ENCODE measurements around the gene GPRIN1. TPM values are rescaled to one million over a fixed set of nuclear protein-coding genes. Genes with fewer than 3 reads are reported as not detected.

Gene GPRIN1
- total RNA-seq, 4 donors from 2014 or later = 0.24 to 0.75 (median 0.30) TPM

GRCh38 chr5:176610435-176610773 is 448 bp upstream of the GPRIN1 start:
- Histone ChIP-seq H3K36me3 (no peaks in the 10 kb centered on the region), H3K9me3 (no peaks in the 10 kb centered on the region), H3K4me3 (replicated peaks in 1 of 3) (no peak overlapping the region), H3K4me1 (peaks cover 0 to 18% of the 10 kb centered on the region in 2 donors), H3K27ac (no peak overlapping the region), H3K27me3 (peaks cover 6% of the 10 kb centered on the region)
- DNase-seq = no peak
- 2 to 6% methylated on average over 11 to 13 of the region's 31 CpGs for WGBS, 2 donors
- intact Hi-C loops (cut with DNase I) = no loop called here
- TF ChIP-seq, protein P1, sequence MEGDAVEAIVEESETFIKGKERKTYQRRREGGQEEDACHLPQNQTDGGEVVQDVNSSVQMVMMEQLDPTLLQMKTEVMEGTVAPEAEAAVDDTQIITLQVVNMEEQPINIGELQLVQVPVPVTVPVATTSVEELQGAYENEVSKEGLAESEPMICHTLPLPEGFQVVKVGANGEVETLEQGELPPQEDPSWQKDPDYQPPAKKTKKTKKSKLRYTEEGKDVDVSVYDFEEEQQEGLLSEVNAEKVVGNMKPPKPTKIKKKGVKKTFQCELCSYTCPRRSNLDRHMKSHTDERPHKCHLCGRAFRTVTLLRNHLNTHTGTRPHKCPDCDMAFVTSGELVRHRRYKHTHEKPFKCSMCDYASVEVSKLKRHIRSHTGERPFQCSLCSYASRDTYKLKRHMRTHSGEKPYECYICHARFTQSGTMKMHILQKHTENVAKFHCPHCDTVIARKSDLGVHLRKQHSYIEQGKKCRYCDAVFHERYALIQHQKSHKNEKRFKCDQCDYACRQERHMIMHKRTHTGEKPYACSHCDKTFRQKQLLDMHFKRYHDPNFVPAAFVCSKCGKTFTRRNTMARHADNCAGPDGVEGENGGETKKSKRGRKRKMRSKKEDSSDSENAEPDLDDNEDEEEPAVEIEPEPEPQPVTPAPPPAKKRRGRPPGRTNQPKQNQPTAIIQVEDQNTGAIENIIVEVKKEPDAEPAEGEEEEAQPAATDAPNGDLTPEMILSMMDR (IDR thresholded peaks at IDR 0.05) = no peak
- no peak for TF ChIP-seq POLR2A (IDR thresholded peaks at IDR 0.05)

GRCh38 chr5:176608937-176609723 is 826 bp downstream of the GPRIN1 start:
- WGBS, 2 donors = 34 to 36% methylated on average over 23 to 34 of the region's 46 CpGs
- Histone ChIP-seq H3K4me1 (peaks cover 0 to 15% of the 10 kb centered on the region in 2 donors), H3K27me3 (peaks cover 6% of the 10 kb centered on the region), H3K9me3 (no peaks in the 10 kb centered on the region), H3K36me3 (no peaks in the 10 kb centered on the region), H3K27ac (no peak overlapping the region), H3K4me3 (replicated peaks in 1 of 3) (peak overlapping the region in 1 of 3 donors; percentile 13)
- intact Hi-C loops (cut with DNase I) = no loop called here
- no peak for DNase-seq
- TF ChIP-seq POLR2A (IDR thresholded peaks at IDR 0.05) = no peak
- TF ChIP-seq, protein P1 (IDR thresholded peaks at IDR 0.05) = no peak

DNA sequence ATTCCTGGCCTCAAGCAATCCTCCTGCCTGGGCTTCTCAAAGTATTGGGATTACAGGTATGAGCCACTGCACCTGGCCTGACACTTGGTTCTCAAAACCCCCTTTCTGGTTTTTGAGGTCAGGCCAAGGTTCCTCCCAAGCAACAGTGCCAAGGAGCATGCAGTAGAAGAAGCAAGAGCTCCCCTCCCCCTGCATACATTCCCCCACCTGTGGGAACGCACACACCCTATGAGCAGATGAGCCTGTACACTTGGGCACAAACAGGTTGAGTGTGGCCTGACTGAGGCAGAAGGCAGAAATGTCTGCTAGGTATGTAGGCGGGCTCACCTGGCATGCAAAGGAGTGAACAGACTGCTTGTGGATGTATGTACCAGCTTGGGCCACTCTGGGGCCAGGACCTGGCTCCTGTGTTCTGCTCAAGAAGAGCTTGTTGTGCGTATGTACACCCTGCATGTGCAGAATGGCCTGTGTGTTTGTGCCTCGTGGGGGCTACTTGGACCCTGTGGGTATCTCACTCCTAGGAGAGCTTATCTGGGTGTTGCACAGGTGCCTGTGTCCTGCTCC is 1.7 kb downstream of the GPRIN1 start:
- Histone ChIP-seq H3K4me1 (peaks cover 0 to 10% of the 10 kb centered on the region in 2 donors), H3K27me3 (peaks cover 6% of the 10 kb centered on the region), H3K4me3 (replicated peaks in 1 of 3) (no peak overlapping the region), H3K27ac (no peak overlapping the region), H3K36me3 (no peaks in the 10 kb centered on the region), H3K9me3 (no peaks in the 10 kb centered on the region)
- intact Hi-C loops (cut with DNase I) = no loop called here
- WGBS, 2 donors = 96 to 100% methylated on average over 1 to 4 of the region's 4 CpGs
- no peak for DNase-seq
- TF ChIP-seq, protein P1 (IDR thresholded peaks at IDR 0.05) = no peak
- TF ChIP-seq POLR2A (IDR thresholded peaks at IDR 0.05) = no peak

DNA sequence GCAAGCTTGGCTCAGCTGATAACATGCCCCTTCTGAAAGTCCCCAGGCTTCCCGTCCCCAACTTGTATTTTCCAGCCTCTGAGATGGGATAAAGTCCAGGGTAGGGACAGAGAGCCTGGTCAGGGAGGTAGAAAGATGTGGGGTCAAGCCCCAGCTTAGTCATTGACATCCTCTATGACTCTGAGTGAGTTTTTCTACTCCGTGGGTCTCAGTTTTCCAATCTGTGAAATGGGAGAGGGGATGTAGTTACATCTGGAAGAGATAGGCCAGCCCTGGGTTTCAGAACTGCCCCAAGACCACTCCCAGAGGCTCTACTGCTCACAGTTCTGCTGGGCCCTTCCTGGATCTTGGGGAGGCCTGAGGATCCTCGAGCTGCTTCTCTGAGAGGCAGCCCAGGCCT is 3.1 kb downstream of the GPRIN1 start:
- Histone ChIP-seq H3K4me1 (peaks cover 0 to 10% of the 10 kb centered on the region in 2 donors), H3K9me3 (no peaks in the 10 kb centered on the region), H3K27ac (no peak overlapping the region), H3K27me3 (peaks cover 6% of the 10 kb centered on the region), H3K36me3 (no peaks in the 10 kb centered on the region), H3K4me3 (replicated peaks in 1 of 3) (no peak overlapping the region)
- WGBS, 2 donors = 88 to 95% methylated on average over 3 of the region's 3 CpGs
- intact Hi-C loops (cut with DNase I) = no loop called here
- DNase-seq = no peak
- TF ChIP-seq, protein P1 (IDR thresholded peaks at IDR 0.05) = no peak
- TF ChIP-seq POLR2A (IDR thresholded peaks at IDR 0.05) = no peak

DNA sequence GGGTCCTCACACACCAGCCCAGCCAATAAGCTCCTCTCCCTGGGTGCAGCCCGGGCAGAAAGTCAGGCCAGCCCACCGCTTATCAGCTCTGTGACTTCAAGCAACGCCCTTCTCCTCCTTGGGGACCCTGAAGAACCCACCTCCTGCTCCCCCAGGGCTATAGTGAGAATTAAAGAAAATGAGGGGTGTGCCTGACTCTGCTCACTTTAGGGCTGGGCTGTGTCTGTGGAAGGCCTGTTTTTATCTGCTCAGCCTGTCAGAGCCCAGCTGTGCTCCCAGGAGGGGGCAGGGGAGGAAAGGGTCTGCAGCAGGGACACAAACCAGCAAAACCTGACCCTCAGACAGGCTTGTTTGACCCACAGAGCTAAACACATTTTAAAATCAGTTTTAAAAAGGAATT is 3.9 kb downstream of the GPRIN1 start:
- H3K4me1 ChIP-seq = peaks cover 0 to 10% of the 10 kb centered on the region in 2 donors
- H3K9me3 ChIP-seq = no peaks in the 10 kb centered on the region
- H3K4me3 ChIP-seq (replicated peaks in 1 of 3) = no peak overlapping the region
- no peak for TF ChIP-seq POLR2A (IDR thresholded peaks at IDR 0.05)
- TF ChIP-seq, protein P1 (IDR thresholded peaks at IDR 0.05) = no peak
- H3K27me3 ChIP-seq = peaks cover 6% of the 10 kb centered on the region
- H3K27ac ChIP-seq = no peak overlapping the region
- no peaks in the 10 kb centered on the region for H3K36me3 ChIP-seq
- no peak for DNase-seq
- 65 to 71% methylated on average over 3 of the region's 3 CpGs for WGBS, 2 donors
- intact Hi-C loops (cut with DNase I) = no loop called here

All from thyroid gland (tissue), 4 donors.